ENCODE measurements around the gene TLE4.
A peak's percentile ranks its signal among the peaks of the same experiment; 100 is the strongest.

The TLE4 gene

DNA sequence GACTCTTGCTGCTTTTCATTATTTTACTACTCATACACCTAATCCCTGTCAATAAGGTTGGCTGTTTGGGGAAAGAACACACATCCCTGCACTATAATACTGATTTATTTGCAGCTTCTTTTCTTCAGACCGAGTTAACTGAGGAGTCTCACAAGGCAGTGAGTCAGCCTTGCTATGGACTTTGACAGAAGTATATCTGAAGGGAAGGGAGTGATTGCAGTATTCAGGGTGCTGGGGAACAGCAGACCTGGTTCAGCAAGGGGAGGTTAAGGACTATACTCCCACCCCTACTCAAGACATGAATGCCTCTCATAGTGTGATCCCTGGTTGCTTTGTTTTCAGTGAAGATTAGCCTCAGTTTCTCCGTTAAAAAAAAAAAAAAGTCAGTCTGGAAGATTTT is 99.8 kb downstream of the TLE4 start:
- no peak for DNase-seq
- in situ Hi-C loops (cut with HindIII; ENCODE audit: low pct_ligation_motif_present, low pct_unique_long_range_greater_than_20kb, low sequenced_read_pairs): no loop called here

DNA sequence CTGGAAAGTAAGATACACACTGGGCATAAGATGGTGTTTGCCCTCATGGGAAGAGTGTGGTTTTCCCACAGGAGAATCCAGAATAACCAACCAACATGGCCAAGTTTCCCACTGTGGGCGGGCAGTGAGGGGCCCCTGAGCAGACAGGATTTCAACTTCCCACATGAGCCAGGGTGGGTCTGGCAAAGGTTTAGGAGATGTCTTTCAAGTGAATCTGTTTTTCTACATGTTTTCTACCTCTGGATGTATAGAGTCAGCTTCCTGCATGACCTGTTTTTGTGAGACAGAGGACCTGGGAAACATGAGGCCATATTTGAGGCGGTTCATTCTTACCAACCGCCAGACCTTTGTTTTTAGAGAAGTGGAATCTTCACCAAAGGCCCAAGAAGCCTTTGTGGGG is 100.5 kb downstream of the TLE4 start:
- in situ Hi-C loops (cut with HindIII; ENCODE audit: low pct_ligation_motif_present, low pct_unique_long_range_greater_than_20kb, low sequenced_read_pairs): no loop called here
- no peak for DNase-seq

DNA sequence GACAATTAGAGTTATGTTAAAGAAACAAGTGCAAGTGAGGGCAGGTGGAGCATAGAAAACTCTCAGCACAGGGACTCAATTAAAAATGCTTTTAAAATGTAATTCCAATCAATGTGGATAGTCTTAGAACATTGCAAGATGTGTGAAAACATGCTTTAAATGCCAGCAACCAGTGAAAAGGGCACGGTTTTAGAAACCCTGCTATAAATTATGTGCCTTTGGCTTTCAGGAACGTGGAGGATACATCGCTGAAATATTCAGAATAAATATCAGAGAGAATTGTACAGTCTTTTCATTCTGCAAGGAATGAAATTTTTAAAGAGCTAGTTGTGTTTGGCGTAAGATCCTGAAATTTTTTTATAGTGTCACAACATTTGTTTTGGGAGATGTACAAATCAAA is 101.1 kb downstream of the TLE4 start:
- DNase-seq: no peak

DNA sequence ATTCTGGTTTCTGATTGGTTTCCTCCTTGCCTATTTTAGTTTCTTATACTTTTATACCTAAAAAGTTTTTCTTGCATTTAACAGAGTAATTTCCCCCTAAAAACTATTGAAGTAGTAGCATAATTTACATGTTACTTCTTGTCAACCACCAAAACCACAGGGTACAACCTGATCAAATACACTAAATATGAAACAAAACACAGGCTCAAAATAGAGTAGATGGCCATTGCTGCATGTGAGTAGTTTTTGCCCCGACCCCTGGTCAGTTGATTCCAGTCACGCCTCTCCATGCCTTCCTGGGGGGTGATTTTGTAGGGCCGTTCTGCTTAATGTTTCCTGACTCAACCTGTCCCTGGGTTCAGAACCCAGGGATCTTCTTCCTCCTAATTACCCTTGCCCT is 101.8 kb downstream of the TLE4 start:
- in situ Hi-C loops (cut with HindIII; ENCODE audit: low pct_ligation_motif_present, low pct_unique_long_range_greater_than_20kb, low sequenced_read_pairs): no loop called here
- no peak for DNase-seq

More for the DNA sequence above, 101.1 kb downstream of the TLE4 start:
- in situ Hi-C loops (cut with HindIII; ENCODE audit: low pct_ligation_motif_present, low pct_unique_long_range_greater_than_20kb, low sequenced_read_pairs): no loop called here

DNA sequence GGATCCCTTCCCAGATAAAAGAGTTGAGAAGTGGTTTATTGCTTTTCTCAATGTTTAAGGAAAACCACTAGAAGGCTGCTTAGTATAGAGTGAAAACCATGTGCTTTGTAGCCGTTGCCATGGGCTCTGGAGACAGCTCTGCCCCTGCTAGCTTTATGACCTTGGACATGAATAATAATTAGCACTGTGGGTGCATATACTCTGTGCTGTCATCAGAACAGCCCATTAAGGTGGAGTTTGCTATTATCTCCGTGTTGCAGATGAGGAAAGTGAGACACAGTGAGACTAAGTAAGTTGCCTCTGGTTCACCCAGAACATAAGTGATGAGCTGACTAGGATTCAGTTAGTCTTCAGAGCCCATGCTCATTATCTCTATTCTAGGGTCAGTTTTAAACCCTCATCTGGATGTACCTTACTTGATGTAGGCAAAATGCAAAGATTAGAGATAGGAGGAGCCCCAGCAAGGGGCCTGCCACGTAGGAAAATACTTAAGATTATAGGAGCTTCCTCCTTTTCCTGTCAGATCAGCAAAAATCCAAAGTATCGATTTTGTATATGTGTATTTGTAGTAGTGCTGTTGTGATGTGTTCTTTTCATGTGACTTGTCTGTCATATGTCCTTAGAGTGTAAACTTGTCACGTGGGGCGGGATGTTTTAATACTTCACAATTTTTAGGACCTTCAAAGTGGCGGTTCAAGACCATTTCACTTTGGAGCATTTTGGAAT is 102.5 kb downstream of the TLE4 start:
- no peak for DNase-seq
- in situ Hi-C loops (cut with HindIII; ENCODE audit: low pct_ligation_motif_present, low pct_unique_long_range_greater_than_20kb, low sequenced_read_pairs): no loop called here

DNA sequence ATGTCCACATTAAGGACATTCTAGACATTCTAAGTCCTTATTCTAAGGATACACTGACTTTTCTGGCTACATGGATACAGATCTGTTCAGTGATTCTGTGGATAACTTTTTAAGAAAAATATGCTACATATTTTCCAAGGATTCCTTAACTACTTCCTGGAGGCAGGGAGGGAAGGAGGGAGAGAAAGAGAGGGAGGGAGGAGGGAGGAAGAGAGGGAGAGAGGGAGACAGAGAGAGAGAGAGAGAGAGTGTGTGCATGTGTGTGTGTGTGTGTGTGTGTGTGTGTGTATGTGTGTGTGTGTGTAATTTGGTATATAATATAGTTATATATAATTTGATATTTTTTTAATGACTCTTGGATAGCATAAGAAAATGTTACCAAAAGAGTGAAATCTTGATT is 109.8 kb downstream of the TLE4 start:
- in situ Hi-C loops (cut with HindIII; ENCODE audit: low pct_ligation_motif_present, low pct_unique_long_range_greater_than_20kb, low sequenced_read_pairs): no loop called here
- DNase-seq: no peak

DNA sequence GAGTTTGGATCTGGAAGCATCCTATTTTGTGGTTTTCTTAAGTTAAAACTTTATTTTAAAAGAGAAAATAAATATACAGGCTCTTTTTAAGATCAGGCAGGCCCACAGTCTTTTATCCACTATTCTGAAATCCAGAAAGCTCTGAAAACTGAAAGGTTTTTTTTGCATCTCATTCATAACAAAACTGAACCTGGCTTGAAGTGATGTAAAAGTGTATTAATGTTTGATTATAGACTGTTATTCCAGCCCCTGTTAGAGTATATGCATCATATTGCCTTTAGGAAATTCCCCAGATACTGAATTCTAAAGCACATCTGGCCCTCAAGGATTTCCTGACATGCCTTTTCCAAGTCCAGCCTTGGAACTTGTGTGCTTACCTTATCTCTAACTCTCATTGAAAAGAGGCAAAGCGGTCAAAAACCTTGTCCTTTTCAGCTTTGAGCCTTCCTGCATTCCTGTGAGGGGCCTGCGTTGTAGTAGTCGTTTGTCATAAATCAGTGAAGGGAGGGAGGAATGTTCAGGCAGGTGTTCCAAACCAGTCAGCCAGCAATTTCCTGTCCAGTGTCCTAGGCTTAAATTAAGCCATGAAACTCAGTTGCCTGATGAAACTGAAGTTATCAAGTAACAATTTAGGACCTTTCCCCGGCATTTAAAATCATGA is 110.4 kb downstream of the TLE4 start:
- in situ Hi-C loops (cut with HindIII; ENCODE audit: low pct_ligation_motif_present, low pct_unique_long_range_greater_than_20kb, low sequenced_read_pairs): no loop called here
- no peak for DNase-seq

DNA sequence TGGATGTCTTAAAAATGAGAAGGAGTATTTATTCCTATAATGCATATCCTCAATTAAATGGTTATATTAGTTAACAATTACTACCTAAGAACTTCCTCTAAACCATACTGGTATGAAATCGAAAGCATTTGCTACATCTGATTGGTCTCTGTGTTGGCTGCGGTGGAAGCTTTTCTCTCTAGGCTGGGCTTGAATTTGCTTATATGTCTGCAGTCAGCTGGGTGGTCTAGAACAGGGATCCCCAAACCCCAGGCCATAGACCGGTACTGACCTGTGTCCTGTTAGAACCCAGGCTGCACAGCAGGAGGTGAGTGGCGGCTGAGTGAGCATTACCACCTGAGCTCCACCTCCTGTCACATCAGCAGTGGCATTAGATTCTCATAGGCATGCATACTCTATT is 112.3 kb downstream of the TLE4 start:
- in situ Hi-C loops (cut with HindIII; ENCODE audit: low pct_ligation_motif_present, low pct_unique_long_range_greater_than_20kb, low sequenced_read_pairs): no loop called here
- no peak for DNase-seq

DNA sequence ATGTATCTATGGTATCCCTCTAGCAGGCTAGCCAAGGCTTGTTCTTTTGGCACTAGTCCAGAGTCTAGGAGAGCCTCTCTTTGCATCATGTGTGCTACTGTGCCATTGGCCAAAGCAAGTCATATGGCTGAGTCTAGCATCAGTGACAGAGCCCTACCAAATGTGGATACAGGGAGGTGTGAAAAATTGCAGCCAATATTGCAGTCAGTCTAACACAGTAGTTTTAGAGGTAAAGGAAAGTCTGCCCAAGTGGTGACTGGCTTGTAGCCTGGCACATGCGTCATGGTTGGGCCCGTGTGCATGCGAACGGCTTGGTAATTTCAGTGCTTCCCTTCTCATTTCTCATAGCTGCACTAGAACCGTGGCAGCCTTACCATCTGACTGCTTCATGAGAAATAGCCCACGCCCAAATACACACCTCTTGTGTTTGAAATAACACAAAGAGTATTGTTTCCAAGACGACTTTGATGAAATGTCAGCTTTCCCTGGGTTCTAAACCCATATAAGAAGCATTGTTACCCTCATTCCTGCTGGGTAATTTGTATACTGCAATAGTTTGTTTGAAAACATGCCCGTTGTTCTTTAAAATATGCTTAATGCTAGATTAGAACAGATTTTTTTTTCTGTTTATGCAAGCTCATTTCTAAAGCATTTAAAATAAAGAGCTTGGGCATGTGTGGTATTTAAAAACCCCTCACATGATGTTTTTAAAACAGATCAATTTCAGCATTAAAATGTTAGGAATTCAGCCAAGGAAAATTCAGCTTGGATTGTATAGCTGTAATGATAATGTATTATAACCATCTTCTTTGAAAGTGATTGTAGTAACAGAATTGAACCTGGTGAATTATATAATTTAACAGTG is 113.2 kb downstream of the TLE4 start:
- in situ Hi-C loops (cut with HindIII; ENCODE audit: low pct_ligation_motif_present, low pct_unique_long_range_greater_than_20kb, low sequenced_read_pairs): no loop called here
- DNase-seq: no peak

DNA sequence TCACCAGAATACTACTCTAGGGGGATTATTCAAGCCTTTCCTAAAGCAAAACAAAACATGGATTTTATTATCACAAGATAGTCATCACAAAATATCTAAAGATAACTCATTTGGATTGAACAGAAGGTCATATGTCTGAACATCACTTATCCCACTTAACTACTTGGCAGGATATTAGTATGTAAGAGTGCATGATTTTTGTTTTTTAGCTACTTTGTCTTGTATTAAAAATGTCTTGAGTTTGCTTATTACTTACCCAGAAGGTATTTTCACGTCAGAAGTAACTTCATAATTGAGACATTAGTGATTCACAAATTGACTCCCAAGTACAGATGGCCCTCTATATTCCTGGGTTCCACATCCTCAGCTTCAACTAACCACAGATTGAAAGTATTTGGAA is 113.8 kb downstream of the TLE4 start:
- in situ Hi-C loops (cut with HindIII; ENCODE audit: low pct_ligation_motif_present, low pct_unique_long_range_greater_than_20kb, low sequenced_read_pairs): no loop called here
- no peak for DNase-seq

DNA sequence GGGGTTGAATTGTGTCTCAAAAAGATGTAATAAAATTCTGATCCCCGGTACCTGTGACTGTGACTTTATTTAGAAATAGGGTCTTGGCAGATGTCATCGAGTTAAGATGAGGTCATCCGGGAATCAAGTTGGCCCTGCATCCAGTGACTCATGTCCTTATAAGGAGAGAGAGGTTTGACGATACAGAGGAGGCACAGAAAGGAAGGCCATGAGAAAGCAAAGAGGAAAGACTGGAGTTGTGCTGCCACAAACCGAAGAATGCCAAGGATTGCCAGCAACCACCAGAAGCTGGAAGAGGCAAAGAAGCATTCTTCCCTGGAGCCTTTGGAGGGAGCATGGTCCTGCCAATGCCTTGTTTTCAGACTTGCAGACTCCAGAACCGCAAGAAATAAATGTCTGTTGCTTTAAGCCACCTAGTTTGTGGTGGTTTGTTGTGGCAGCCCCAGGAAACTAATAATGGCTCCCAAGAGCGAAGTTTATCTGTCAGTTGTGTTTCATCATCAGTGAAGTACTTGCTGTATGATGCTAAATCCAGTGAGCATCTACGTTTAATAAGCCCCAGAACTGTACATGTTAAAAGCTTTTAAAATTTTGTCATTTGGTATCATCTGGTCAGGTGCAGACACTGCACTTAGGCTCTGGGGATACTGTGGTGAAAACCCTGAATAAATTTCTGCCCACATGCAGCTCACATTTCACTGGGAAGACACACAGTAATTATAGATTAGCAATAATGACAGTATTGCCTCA is 114.8 kb downstream of the TLE4 start:
- peak; percentile 32 for DNase-seq
- in situ Hi-C loops (cut with HindIII; ENCODE audit: low pct_ligation_motif_present, low pct_unique_long_range_greater_than_20kb, low sequenced_read_pairs): no loop called here

DNA sequence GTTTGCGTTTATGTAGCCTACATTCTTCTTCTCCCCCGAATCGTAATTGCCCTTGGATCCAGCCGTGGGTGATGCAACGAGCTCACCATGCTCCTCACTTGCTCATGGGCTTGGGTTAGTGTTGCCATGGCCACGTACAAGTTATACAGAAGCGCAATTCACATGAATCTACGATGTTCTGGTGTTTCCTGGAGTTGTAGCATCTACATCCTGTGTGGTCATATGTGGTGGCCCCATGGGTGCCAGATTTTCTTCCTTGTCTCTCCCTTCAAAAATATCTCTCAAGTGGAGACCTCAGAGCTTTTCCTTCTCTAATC is 115.3 kb downstream of the TLE4 start:
- in situ Hi-C loops (cut with HindIII; ENCODE audit: low pct_ligation_motif_present, low pct_unique_long_range_greater_than_20kb, low sequenced_read_pairs): no loop called here
- DNase-seq: no peak

DNA sequence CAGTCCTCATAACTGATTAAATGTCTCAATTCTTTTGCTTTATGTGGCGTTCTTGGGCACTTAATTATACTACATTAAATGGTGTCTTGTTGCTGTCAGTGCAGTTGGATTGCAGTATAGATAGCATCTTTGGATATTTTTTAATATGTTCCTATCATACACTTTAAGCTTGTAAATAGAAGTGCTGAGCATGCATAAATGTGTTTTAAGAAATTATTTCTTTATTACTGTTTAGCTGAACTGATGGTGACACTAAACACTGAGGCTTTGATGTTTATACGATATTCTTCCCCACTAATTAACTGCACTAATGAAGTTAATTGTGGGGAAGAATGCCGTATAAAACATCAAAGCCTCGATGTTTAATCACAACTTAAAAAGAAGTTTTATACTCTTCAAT is 116.6 kb downstream of the TLE4 start:
- in situ Hi-C loops (cut with HindIII; ENCODE audit: low pct_ligation_motif_present, low pct_unique_long_range_greater_than_20kb, low sequenced_read_pairs): no loop called here

DNA sequence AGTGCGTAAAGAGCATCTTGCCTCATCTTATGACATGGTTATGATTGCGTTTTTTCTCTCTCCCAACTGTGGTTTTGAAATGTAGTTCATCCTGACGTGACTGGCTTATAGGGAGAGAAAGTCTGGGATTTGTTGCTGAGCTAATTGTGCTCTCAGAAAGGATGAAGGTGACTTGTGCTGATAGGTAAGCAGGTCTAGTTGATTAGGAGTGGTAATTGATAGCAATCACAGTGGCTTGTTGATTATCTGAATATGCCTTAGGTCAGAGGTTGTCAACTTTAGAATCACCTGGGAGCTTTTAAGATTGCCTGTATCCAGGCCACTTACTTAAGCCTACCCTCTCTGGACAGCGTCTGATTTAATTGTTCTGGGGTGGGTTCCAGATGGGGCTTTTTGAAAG is 117.8 kb downstream of the TLE4 start:
- in situ Hi-C loops (cut with HindIII; ENCODE audit: low pct_ligation_motif_present, low pct_unique_long_range_greater_than_20kb, low sequenced_read_pairs): no loop called here
- no peak for DNase-seq

More for the DNA sequence above, 116.6 kb downstream of the TLE4 start:
- DNase-seq: no peak

DNA sequence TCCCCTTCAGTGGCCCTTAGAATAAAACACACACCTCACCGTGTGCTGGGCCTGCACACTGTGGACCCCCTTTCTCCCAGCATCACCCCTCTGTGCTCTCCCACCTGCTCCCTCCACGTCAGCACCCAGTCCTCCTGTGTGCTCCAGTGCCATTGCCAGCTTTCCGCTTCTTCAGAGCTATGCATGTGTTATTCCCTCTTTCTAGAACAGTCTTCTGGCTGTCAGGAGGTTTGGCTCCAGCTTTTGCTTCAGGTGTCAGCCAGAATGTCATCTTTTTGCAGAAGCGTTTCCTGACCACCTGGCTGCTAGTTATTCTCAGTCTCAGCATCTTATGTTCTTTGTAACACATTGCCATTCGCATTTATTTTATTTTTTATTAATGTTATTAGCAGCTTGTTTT is 119.7 kb downstream of the TLE4 start:
- no peak for DNase-seq
- in situ Hi-C loops (cut with HindIII; ENCODE audit: low pct_ligation_motif_present, low pct_unique_long_range_greater_than_20kb, low sequenced_read_pairs): no loop called here

DNA sequence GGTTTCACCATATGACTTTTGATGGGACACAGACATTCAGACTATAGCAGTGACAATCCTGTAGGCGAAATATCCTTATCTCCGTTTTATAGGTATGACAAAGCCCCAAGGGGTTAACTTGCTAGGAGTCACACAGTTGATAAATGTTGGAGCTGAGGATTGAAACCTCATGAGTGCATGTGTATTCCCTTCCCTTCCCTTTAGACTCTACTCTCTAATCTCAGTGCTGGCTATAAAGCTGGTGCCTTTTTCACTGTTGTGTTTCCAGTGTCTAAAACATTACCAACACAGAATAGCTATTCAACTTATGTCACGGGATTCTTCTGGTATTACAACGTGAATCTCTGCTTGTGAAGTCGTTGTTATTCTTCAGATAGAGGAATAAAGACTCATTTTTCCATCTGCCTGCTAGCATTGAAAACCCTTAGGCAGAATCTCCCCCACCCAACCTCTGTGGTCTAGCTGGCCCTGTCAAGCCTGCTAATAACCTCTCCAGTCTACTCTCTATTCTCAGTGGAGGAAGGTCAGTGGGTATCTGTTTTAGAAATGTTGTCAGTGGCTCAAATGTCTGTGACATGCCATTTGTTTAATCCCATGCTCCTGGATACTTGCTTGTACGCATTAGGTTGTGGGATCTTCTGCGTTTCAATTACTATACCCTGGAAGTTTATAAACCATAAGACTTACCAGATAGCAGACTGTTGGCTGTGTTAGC is 121.2 kb downstream of the TLE4 start:
- in situ Hi-C loops (cut with HindIII; ENCODE audit: low pct_ligation_motif_present, low pct_unique_long_range_greater_than_20kb, low sequenced_read_pairs): no loop called here
- no peak for DNase-seq

DNA sequence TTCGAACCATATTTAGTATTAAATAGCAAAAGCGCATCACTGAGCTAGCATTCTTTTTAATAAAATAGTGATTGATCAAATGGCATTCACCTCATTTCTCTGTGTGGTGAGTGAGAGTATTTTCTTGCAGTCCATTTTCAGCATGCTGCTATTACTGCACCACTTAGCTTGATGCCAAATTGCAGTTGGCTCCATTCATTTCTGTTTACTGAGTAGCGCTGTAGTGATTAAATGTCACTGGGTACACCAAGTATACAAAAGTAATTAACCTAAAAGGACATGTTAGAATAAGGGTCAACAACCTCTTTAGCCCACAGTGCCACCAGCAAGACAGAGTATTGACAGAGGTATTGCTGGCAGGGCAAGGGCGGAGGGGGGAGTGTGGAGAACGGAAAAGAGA is 122.0 kb downstream of the TLE4 start:
- in situ Hi-C loops (cut with HindIII; ENCODE audit: low pct_ligation_motif_present, low pct_unique_long_range_greater_than_20kb, low sequenced_read_pairs): no loop called here

DNA sequence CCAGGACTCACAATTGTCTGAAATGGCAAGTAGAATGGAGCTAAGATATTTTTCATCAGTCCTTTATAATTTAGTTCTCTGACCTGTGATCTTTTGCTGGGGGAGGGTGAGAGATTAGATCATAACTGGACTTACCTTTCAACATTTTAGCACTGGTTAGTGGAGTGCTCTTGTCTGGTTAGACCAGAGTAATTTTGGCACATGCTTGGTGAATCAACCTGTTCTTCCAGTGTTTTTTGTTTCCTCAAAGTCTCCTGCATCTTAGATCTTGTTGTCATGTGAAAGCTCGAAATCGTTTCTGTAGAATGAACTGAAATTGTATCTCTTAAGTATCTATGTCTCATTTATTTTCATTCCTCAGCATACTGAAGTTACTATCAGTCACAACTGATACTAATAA is 122.4 kb downstream of the TLE4 start:
- DNase-seq: no peak
- in situ Hi-C loops (cut with HindIII; ENCODE audit: low pct_ligation_motif_present, low pct_unique_long_range_greater_than_20kb, low sequenced_read_pairs): no loop called here

More for the DNA sequence above, 122.0 kb downstream of the TLE4 start:
- no peak for DNase-seq
